ENCODE measurements around the gene PGS1.

Gene PGS1

DNA sequence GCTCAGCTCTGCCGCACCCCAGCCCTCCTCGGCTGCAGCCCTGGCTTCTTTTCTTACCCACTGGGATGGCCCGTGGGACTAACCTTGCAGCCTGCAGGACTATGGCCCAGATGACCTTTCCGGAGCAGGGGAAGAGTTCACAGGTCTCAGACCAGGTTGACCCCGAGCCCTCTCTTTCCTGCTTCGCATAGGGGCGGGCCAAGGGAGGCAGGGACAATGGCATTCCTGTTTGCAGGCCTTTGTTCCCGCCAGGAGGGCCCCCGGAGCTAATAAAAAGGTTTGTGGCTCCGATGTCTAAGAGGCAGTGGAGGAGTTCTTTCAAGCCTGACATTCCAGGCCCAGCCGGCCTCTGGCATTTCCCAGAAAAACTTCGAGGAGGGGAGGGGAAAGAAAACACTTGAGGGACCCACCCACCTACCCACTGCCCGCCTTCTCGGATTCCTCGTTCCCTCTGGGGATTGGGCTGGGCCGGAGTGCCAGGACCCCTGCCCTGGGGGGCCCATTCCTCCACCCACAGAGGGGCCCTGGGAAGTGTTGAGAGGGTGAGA is 12.8 kb upstream of the PGS1 start:
- DNase-seq (ENCODE audit: low spot score), result no peak

DNA sequence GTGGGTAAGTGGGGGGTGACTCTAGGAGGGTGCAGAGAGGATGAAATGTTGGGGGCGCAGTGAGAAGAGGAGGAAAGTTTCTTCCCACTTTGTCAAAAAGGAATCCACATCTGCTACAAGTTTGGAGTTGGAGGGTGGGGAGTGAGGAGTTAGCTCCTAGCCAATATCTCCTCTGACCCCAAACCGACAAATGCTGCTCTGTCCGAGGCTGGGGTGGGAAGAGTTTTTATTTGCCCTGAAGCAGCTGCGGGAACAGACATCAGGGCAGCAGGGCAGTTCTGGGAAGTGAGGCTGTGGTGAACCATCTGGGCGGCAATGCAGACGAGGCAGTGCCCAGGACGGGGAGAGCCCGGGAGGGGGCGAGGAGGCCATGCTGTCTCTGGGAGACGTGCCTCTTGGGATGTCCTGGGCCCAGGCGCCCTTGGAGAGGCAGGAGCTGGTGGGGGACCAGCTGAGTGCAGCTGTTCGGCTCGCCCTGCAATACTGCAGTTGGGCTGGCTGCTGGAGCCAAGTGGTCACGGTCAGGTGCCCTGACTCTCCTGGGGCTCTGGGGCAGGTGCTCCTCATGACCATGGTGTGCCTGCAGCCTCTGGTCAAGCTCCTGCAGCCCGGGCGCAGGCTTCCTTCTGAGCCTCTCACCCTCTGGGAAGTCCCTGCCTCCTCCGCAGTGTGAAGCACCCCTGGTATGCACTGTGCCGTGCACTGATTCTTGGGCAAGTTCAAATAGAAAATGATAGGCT is 12.2 kb upstream of the PGS1 start:
- no peak for DNase-seq (ENCODE audit: low spot score)

DNA sequence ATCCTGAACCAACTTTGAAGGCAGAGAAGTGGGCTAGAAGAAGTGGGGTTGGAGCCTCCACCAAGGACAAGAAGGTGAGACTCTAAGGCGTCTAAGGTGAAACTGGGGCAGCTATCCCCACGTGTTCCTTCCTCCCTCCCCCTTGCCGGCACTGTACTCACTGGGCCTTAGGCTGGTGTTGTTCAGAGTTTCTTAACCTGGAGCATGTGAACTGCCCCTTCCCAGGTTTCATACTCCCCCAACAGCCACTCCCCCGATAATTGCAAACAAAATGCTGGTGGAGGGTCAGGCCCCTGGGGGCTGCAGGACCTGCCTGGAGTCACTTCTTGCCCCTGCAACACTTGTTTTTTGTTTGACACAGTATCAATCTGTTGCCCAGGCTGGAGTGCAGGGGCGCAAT is 11.3 kb upstream of the PGS1 start:
- no peak for DNase-seq (ENCODE audit: low spot score)

DNA sequence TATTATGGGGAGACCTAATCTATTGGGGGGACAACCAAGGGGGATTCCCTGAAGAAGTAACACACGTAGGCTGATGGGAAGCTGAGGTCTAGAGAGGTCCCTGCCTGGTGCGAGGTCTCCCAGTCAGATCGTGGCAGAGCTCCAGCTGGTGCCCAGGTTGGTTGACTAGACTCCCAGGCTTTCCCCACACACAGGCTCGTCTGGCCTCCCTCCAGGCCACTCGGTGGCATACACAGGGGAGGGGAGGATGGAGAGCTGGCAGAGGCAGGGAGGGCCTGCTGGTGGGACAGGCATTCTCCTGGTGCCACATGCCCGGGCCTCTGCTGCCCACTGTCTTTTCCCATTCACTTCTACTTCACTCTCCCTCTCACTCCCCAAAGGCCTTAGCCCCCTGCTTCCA is 10.1 kb upstream of the PGS1 start:
- DNase-seq (ENCODE audit: low spot score), result no peak

DNA sequence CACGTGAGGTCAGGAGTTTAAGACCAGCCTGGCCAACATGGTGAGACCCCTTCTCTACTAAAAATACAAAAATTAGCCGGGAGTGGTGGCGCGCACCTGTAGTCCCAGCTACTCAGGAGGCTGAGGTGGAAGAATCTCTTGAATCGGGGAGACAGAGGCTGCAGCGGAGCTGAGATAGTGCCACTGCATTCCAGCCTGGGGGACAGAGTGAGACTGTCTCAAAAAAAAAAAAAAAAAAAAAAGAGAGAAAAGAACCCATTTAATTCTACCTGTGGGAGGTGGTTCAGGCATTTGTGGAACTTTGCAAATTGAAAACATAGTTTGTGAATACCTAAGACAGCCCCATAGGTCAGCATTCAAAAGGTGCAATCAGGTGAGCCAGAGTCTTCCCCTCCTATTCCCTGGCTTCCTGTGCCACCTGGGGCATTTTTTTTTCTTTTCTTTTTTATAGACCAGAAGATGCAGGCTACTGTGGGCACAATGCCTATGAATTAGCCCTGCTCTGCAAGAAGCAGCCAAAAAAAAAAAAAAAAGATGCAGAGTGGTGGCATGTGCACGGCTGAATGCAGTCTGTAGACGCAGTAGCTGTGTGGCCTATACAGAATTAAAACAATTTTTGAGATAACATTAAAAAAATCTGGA is 9.5 kb upstream of the PGS1 start:
- DNase-seq (ENCODE audit: low spot score), result no peak

DNA sequence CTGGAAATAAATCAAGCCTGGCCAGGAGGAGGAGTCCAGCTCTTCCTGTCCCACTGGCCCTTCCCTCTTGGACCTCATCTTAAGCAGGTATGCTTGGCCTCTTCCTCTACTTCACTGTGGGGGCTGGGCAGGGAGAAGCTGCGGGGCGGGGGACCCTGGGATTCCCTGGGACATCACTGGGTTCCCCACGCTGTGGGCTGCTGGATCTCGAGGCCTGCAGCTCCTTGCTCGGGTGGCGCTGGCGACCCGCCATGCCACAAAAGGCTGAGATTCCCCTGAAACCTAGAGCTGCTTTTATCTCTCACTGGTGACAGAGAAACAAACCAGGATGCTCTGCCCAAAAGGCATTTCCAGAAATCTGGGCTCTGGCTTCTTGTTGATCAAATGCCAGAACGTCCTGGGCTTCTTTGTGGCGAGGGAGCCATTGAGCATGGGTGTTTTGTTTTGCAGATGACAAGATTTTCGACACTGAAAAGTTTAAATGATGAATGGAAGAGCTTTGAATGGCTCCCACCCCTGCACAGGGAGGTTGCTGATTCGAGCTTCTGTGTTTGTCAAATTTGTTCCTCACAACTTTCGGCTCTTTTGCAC is 8.6 kb upstream of the PGS1 start:
- DNase-seq (ENCODE audit: low spot score), result no peak

DNA sequence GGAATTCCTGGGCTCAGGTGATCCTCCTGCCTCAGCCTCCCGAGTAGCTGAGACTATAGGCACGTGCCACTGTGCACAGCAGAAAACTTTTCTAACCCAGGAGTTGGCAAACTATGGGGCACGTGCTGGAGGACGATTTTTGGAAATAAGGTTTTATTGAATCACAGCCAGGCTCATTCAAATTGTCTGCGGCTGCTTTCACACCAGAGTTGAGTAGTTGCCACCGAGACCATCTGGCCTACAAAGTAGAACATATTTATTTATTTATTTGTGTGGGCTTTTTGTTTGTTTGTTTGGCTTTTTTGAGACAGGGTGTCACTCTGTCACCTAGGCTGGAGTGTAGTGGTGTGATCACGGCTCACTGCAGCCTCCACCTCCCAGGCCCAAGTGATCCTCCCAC is 7.4 kb upstream of the PGS1 start:
- DNase-seq (ENCODE audit: low spot score), result no peak

DNA sequence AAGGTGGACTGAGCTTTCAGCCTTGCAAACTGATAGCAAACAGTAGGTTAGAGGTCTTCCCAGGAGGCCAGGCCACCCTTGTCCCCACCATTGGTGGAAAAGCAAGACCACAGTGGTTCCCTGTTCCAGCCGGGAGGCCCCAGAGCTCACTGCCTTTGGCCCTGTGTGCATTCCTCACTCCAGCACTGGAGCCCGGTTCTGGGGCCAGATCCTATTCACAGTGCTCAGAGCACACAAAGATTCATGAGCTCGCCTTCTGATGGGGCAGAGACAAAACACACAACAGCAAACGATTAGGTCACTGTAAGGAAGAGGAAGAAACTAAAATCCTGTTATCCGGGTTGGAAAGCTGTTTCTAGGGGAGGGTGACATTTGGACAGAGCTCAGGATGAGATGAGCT is 5.6 kb upstream of the PGS1 start:
- no peak for DNase-seq (ENCODE audit: low spot score)

DNA sequence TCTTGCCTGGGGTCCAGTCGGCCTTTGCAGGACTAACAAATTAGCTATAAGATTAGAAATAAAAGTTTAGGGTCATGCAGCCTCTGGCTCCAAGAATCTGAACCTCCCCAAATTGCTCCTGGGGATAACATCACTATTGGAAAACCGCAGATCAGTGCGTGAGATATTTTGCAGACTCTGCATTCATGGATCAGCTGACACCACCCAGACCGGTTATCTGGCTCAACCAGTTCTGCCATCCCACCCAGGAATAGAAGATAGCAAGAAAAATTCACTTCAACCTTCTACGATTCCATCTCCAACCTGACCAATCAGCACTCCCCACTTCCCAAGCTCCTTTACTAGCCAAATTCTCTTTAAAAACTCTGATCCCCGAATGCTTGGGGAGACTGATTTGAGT is 4.3 kb upstream of the PGS1 start:
- DNase-seq (ENCODE audit: low spot score), result no peak

DNA sequence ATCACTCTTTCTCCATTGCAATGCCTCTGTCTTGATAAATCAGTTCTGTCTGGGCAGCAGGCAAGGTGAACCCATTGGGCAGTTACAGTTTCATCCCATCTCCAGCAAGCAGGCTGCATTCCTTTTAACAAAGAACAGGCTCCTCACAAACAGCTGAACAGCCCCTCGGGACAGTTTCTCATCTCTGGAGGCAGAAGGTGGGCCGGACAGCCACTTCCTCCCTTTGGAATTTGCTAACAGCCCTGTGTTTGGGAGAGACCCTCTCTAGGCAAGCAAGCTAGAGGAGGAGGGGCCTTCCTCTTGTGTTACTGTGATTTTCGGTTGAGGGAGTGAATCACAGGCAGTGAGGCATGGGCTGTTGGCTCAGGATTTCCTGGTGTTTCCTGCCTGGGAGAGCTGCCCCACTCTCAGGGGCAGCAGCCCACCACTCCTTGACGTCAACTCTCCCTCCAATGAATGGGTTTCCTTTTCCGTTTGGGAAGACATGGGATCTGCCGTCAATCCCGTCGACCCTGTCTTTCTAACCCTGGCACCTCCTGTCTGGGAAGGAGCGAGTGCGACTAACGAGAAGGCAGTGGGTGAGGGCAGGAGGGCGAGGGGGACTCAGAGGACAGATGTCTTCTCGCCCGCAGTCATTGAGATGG is 3.7 kb upstream of the PGS1 start:
- no peak for DNase-seq (ENCODE audit: low spot score)

DNA sequence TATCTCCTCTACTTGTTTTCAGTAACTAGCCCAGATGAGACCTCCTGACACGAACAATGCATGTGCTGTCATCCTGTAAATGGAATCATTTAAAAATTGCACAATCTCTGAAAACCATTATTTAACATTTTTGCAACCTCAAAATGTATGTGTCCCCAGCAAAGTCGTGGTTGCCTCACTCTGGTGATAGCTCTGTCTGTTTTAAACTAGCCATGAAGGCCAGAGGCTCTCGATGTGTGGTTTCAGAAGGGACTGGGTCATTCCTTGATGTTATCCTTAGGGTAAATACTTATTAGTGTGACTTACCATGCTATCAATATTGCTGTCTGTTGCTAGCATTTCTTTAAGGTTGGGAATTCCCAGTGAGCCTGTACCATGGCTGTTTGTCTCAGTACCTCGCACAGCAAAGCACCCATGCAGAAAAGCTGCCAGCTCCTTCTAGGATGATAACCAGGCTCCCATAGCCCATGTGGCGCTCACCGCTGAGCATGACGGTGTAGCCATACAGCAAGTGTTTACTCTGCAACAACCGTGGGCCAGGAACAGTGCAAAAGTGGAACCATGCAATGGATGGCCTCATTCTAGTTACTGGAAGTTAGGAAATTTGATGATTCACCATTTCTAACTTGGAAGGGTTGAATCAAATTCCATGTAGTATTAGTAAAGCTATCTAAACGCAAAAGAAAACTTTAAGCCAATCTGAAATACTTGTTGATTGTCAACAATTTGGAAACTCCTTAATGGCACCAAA is 2.9 kb upstream of the PGS1 start:
- DNase-seq (ENCODE audit: low spot score), result no peak

DNA sequence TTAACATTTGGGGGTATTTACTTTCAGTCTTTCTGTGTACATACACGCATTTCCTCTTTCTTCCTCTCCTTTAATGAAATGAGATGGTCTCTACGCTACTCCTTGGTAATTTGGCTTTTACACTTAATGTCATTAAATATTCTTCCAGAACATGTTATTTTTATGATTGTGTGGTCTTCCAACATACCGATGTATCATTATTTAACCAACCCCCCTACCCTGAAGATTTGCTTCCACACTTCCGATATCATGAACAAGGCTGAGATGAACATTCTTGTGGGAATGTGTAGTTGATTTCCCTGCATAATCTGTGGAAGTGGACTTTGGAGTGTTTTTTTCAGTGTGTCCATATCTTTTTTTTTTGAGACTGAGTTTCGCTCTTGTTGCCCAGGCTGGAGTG is 2.3 kb upstream of the PGS1 start:
- no peak for DNase-seq (ENCODE audit: low spot score)

DNA sequence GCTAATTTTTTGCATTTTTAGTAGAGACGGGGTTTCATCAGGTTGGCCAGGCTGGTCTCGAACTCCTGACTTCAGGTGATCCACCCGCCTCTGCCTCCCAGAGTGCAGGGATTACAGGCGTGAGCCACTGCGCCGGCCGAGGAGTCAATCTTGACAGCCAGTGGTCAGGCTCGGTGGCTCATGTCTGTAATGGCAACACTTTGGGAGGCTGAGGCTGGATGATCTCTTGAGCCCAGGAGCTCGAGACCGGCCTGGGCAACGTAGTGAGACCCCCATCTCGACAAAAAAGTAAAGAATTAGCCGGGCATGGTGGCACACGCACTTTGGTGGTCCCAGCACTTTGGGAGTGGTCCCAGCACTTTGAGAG is 608 bp upstream of the PGS1 start:
- DNase-seq (ENCODE audit: low spot score), result no peak

DNA sequence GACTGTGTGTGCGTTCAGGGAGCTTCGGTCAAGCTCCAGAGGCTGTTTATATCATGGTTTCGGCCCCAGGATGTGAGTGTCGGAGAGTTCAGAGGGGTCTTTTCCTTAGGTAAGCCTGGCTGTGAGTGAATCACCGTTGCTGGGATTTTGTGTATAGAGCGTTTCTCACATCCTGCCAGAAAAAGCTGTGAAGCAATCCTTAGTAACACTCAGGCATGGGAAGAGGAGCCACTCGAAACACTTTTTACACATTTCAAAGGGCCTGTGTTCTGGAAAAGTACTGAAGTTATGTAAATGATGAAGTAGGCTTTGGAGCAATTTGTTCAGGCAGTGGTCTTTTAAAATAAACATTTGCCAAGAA is 662 bp downstream of the PGS1 start:
- DNase-seq (ENCODE audit: low spot score), result no peak

DNA sequence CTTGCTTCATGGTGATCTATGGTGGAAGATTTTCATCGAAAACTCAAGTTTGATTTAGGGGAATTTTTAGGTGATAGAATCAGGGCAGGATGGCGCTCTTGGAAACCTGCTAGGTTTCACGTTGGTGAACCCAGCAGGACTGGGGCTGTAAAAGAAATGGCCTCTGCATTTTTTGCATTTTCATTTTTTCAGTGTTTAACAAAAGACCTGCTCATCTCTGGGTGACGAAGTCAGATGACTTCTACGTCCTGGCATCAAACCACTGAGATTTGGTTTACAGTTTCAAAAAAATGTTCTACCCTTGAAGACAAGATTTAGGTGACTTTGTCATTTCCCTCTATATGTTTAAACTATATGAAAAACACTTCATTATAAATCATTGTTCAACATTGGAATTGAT is 1.9 kb downstream of the PGS1 start:
- no peak for DNase-seq (ENCODE audit: low spot score)

DNA sequence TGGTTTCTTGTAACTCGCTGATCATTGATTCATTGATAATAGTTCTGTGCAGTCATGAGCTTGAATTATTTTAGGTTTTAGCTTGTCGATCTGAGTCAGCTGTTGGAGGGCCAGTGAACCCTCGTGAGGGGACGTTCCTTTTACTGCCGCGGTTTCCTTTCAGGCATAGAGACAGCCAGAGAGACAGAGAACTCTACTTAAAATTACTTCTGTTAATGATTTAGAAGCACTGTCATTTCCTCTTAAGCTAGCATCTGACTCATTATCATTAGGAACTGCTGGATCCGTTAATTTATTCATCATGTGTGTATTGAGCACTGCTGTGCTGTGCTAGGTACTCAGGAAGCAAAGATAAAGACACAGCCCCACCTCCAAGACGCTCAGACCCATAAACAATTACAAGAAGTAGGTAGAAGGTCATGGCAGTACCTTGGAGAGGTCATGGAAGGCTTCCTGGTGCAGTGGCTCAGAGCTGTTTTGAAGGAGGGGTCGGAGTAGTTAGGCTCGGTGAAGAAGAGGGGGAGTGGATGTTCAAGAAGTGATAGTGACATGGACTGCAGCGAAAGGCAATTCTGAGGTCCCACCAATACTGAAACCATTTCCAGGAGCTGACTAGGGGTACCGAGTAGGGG is 3.3 kb downstream of the PGS1 start:
- no peak for DNase-seq (ENCODE audit: low spot score)

DNA sequence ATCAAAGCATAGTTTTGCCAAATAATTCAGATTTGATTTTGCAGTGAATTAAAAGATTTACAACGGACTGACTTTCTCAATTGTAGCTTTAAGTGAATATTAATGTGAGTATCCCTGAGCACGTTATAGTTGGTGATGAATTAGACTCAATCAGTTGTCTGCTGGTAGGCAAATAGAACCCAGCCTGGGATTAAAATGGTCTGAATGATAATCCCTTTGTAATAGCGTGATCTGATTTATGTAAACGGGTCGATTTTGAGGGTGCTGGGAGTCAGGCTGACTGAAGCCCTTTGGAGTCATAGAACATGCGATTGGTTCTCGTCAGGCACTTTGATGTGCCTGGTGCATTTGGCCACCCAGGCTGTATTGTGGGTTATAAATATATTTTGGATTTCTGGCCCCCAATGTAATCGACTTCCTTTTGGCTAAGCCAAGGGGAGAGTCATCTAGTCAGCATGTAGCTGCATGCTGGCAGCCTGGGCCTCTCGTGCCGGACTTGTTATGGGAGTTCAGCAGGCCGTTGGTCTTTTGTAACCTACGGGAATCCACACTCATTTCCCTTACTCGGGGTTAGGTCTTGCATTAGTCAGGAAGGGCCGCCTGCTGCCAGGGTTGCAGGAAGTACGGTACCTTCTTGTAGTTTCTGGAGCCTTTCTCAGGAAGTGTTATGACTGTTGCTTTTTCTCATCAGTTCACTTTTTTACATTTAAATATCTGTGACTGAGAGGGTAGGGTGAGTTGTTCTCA is 5.4 kb downstream of the PGS1 start:
- peak; percentile 31 for DNase-seq (ENCODE audit: low spot score)

DNA sequence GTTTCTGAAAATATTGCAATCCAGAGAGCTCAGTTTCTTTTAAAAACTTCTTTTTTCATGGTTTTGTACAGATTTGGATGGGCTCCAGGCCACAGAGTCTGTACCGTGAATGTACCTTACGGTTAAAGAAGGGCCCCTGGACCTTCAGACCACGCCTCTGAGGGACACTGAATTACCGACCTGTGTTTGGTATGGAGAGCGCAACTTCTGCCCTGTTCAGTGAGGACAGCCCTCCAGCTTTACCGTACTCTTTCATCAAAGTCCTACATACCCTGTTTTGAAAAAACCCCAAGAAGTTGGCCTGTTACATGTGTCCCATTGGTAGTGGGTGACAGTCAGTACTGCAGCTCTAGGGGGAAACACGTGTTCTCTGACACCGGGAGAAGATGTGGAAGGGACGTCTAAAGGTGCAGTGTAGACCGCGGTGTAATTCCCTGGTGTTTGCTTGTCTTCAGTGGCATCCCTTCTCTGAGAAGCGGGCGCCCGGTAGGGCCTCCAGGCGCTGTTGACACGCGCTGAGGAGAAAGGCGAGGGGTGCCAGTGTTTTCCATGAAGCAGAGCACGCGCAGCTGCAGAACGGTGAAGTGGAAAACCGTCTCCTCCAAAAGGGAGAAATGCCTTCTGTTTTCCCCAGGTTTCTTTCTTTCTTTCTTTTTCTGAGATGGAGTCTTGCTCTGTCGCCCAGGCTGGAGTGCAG is 6.2 kb downstream of the PGS1 start:
- DNase-seq (ENCODE audit: low spot score), result no peak

DNA sequence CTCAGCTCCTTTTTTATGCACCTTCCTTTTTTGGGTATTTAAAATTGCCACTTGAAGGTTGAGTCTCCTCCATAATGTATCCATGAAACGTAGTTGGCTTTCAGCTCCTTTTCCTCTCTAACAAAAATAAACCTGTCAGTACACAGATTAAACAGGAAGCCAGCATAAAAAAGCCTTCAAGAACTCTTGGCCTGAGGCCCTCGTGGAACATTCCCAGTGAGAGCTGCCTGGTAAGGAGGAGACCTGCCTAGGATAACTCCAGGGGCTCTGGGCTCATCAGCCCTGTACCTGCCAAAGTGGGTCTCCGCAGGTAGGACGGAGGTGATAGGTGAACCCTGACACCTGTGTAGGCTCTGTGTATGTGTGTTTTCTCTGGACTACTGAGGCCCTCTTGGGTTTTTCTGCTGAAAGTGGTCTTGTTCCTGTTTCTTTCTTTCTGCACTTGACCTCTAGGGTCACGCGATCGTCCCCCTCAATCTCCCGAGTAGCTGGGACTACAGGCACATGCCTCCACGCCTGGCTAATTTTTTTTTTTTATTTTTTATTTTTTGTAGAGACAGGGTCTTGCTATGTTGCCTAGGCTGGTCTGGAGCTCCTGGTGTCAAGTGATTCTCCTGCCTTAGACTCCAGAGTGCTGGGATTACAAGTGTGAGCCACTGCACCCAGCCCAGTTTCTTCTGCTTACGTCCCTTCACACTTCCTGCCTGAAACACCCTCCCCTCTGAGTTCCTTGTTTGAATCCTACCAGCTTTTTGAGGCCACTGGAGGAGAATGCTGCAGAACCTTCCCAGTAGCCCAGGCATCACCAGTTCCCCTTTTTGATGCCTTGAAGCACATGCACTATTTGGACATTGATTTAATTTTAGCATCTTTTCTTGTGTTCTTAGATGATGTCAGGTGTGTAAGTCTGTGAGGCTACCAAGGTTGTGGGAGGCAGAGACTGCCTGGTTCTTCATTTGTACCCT is 9.8 kb downstream of the PGS1 start:
- DNase-seq (ENCODE audit: low spot score), result peak; percentile 61
